OCI-LY1 (cell line): ENCODE data around the gene IVNS1ABP.

Experiments
- EZH2 ChIP-seq: fragments of 200-600 bp; sonication (generic), shearing (Covaris generic); IDR thresholded peaks from 2 replicates; pipeline ENCODE4 v1.8.0; 2017; ENCODE audit warnings: borderline replicate concordance, mixed run types, mild to moderate bottlenecking, antibody characterized with exemption, low read length, moderate library complexity, mixed read lengths
- TF ChIP-seq, protein P1 (sequence below): fragments of 200-600 bp; sonication (generic), shearing (Covaris generic); IDR thresholded peaks from 2 replicates; pipeline ENCODE4 v1.5.1; 2017; ENCODE audit warnings: mild to moderate bottlenecking, antibody characterized with exemption, low read length, moderate library complexity, mixed read lengths

DNA sequence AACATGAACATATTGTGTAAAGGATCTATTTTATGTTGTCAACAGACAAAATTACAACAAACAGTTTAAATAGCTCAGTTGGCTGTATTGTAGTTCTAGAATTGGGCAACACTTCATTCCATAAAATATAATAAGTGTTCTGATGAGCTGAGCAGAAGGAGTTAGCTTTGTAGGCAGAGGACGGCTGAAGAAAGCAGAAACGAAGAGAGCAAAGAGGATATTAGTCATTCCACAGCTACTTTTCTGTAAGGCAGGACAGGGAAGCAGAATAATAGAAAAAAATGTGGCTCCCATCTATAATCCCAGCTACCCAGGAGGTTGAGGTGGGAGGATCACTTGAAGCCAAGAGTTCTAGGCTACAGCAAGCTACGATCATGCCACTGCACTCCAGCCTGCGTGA lies 20.2 kb upstream of the IVNS1ABP start:
- TF ChIP-seq, protein P1, sequence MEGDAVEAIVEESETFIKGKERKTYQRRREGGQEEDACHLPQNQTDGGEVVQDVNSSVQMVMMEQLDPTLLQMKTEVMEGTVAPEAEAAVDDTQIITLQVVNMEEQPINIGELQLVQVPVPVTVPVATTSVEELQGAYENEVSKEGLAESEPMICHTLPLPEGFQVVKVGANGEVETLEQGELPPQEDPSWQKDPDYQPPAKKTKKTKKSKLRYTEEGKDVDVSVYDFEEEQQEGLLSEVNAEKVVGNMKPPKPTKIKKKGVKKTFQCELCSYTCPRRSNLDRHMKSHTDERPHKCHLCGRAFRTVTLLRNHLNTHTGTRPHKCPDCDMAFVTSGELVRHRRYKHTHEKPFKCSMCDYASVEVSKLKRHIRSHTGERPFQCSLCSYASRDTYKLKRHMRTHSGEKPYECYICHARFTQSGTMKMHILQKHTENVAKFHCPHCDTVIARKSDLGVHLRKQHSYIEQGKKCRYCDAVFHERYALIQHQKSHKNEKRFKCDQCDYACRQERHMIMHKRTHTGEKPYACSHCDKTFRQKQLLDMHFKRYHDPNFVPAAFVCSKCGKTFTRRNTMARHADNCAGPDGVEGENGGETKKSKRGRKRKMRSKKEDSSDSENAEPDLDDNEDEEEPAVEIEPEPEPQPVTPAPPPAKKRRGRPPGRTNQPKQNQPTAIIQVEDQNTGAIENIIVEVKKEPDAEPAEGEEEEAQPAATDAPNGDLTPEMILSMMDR, result no peak
- no peak for TF ChIP-seq EZH2
